SK-N-SH (cell line): ENCODE data around the gene CEP170B. TPM values are rescaled to one million over a fixed set of nuclear protein-coding genes. Genes with fewer than 3 reads are reported as not detected.

Source experiments
- CTCF ChIA-PET: fragments of 300-600, 350-600 bp; formaldehyde crosslinking; extraction: SDS; loops from one replicate; lab custom pipeline; 2021; lab: Yijun Ruan, JAX
- POLR2A ChIA-PET: fragments of 350-600 bp; sonication (Branson Sonifier 250); formaldehyde crosslinking; extraction: SDS; loops from one replicate; lab custom pipeline; 2020; ENCODE audit warnings: antibody characterized with exemption, inconsistent platforms; lab: Yijun Ruan, JAX
- DNase-seq: peaks from one replicate; pipeline ENCODE4 v3.0.0; 2012
- H2AFZ ChIP-seq: fragments of 200-600 bp; sonication (generic); 2 replicates; pipeline ENCODE4 v1.8.1; 2016; ENCODE audit warnings: antibody characterized with exemption, mild to moderate bottlenecking, low read depth
- H3F3A ChIP-seq: fragments of 200-600 bp; sonication (generic); replicated peaks from 2 replicates; pipeline ENCODE3; 2016; ENCODE audit warnings: antibody characterized with exemption, mild to moderate bottlenecking; ENCODE audit not compliant: insufficient read depth
- H3K27ac ChIP-seq, 2 experiments: fragments of 200-500 bp in 1 of 2; fragments of 200-600 bp in 1 of 2; sonication (Bioruptor generic) in 1 of 2; sonication (generic), shearing (Covaris generic) in 1 of 2; 2 replicates each; pipeline versions ENCODE4 v1.5.1 to v1.6.1; 2014 to 2016; ENCODE audit warnings: low read depth in 2 of 2, inconsistent platforms in 1 of 2, low read length in 1 of 2, mild to moderate bottlenecking in 1 of 2, mixed read lengths in 1 of 2
- H3K27me3 ChIP-seq: fragments of 200-600 bp; sonication (generic), shearing (Covaris generic); 2 replicates; pipeline ENCODE4 v1.6.1; 2016; ENCODE audit warnings: mixed run types; ENCODE audit not compliant: insufficient read depth
- H3K36me3 ChIP-seq, 2 experiments: fragments of 200-500 bp in 1 of 2; fragments of 200-600 bp in 1 of 2; sonication (Bioruptor generic) in 1 of 2; sonication (generic) in 1 of 2; replicated peaks in 1 of 2; 2 replicates each; pipeline versions ENCODE3 to v1.5.1; 2014 to 2016; ENCODE audit warnings: low read length in 1 of 2, mild to moderate bottlenecking in 1 of 2; ENCODE audit not compliant: insufficient read depth in 2 of 2, control insufficient read depth in 1 of 2
- H3K4me1 ChIP-seq, 2 experiments: fragments of 200-500 bp in 1 of 2; fragments of 200-600 bp in 1 of 2; sonication (Bioruptor generic) in 1 of 2; sonication (generic), shearing (Covaris generic) in 1 of 2; 2 replicates each; pipeline versions ENCODE4 v1.5.1 to v1.6.1; 2014 to 2016; ENCODE audit warnings: low read depth in 1 of 2, low read length in 1 of 2, mixed run types in 1 of 2; ENCODE audit not compliant: insufficient read depth in 2 of 2, control insufficient read depth in 1 of 2
- H3K4me2 ChIP-seq: fragments of 200-600 bp; sonication (generic), shearing (Covaris generic); 2 replicates; pipeline ENCODE4 v1.6.1; 2017; ENCODE audit warnings: mixed run types
- H3K4me3 ChIP-seq, 2 experiments: fragments of 200-500 bp in 1 of 2; fragments of 200-600 bp in 1 of 2; sonication (Bioruptor generic) in 1 of 2; sonication (generic), shearing (Covaris generic) in 1 of 2; 2 replicates each; pipeline versions ENCODE4 v1.5.1 to v1.8.1; 2014 to 2016; ENCODE audit warnings: low read depth in 2 of 2, inconsistent platforms in 1 of 2, low read length in 1 of 2, mild to moderate bottlenecking in 1 of 2, mixed read lengths in 1 of 2, moderate library complexity in 1 of 2
- H3K79me2 ChIP-seq: fragments of 200-600 bp; sonication (generic); 2 replicates; pipeline ENCODE4 v1.8.1; 2017; ENCODE audit warnings: mild to moderate bottlenecking; ENCODE audit not compliant: insufficient read depth
- H3K9ac ChIP-seq: fragments of 200-600 bp; sonication (generic); 2 replicates; pipeline ENCODE4 v1.6.1; 2017; ENCODE audit warnings: mixed run types
- H3K9me2 ChIP-seq: fragments of 200-600 bp; sonication (generic); 2 replicates; pipeline ENCODE4 v1.6.1; 2017; ENCODE audit warnings: mixed run types
- H3K9me3 ChIP-seq: fragments of 200-600 bp; sonication (generic); 2 replicates; pipeline ENCODE4 v1.6.1; 2017; ENCODE audit warnings: mixed run types, mild to moderate bottlenecking, moderate library complexity
- H4K20me1 ChIP-seq: fragments of 200-600 bp; sonication (generic); 2 replicates; pipeline ENCODE4 v1.6.1; 2017; ENCODE audit warnings: mild to moderate bottlenecking, mixed run types; ENCODE audit not compliant: insufficient read depth
- JUND ChIP-seq: IDR thresholded peaks from 2 replicates; pipeline ENCODE4 v1.4.0; 2012
- MXI1 ChIP-seq: IDR thresholded peaks from 2 replicates; pipeline ENCODE4 v1.6.1; 2012; ENCODE audit warnings: mild to moderate bottlenecking, low read depth, low read length, improper control_type of control experiment
- NFIC ChIP-seq: IDR thresholded peaks from 2 replicates; pipeline ENCODE4 v1.4.0; 2012; ENCODE audit warnings: borderline replicate concordance
- RCOR1 ChIP-seq: fragments of 150-350 bp; IDR thresholded peaks from 2 replicates; pipeline ENCODE4 v1.6.1; 2017; ENCODE audit warnings: antibody characterized with exemption, low read length
- RFX5 ChIP-seq: IDR thresholded peaks from 2 replicates; pipeline ENCODE4 v1.6.1; 2012; ENCODE audit warnings: mild to moderate bottlenecking, improper control_type of control experiment, low read length
- TAF1 ChIP-seq: IDR thresholded peaks from 2 replicates; pipeline ENCODE4 v1.6.1; 2012; ENCODE audit warnings: low read depth, mild to moderate bottlenecking, low read length, moderate library complexity, borderline replicate concordance
- TCF12 ChIP-seq: IDR thresholded peaks from 2 replicates; pipeline ENCODE4 v1.4.0; 2012
- USF1 ChIP-seq: IDR thresholded peaks from 2 replicates; pipeline ENCODE4 v1.4.0; 2012; ENCODE audit warnings: low read depth, borderline replicate concordance
- whole genome bisulfite sequencing: methylation state at CpG from one replicate; pipeline ENCODE4 v1.1.6; 2017; ENCODE audit warnings: low lambda C conversion rate; 5-methylcytosine and 5-hydroxymethylcytosine counted together
- polyA plus RNA-seq, 3 experiments: library from polyadenylated mRNA; depleted of rRNA; stranded (reverse); fragments of >200 nt; gene quantifications; 2 replicates each; pipeline ENCODE4 v1.2.3, GENCODE V29; 2012
- TF ChIP-seq, protein P1 (sequence below): IDR thresholded peaks from 2 replicates; pipeline ENCODE4 v1.4.0; 2012; ENCODE audit warnings: low read depth, borderline replicate concordance

The CEP170B gene
- polyA plus RNA-seq, 1 of the 3 experiments (the other 2 are of a cell fraction), result 11.0 TPM

- TF ChIP-seq RFX5 (no peak), TAF1 (no peak), RCOR1 (no peak)
- TF ChIP-seq, protein P1, sequence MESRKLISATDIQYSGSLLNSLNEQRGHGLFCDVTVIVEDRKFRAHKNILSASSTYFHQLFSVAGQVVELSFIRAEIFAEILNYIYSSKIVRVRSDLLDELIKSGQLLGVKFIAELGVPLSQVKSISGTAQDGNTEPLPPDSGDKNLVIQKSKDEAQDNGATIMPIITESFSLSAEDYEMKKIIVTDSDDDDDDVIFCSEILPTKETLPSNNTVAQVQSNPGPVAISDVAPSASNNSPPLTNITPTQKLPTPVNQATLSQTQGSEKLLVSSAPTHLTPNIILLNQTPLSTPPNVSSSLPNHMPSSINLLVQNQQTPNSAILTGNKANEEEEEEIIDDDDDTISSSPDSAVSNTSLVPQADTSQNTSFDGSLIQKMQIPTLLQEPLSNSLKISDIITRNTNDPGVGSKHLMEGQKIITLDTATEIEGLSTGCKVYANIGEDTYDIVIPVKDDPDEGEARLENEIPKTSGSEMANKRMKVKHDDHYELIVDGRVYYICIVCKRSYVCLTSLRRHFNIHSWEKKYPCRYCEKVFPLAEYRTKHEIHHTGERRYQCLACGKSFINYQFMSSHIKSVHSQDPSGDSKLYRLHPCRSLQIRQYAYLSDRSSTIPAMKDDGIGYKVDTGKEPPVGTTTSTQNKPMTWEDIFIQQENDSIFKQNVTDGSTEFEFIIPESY, result no peak
- TF ChIP-seq, all 33 proteins: peak for 0
These were observed 27.7 kb downstream of the CEP170B start (continued) for GRCh38 chr14:104892531-104893434.

- H3K9me3 ChIP-seq, result no peaks in the 10 kb centered on the region
- no peak for DNase-seq
- H3K9ac ChIP-seq, result no peak overlapping the region
- H2AFZ ChIP-seq, result no peak overlapping the region
- H3K27ac ChIP-seq, result no peak overlapping the region
- WGBS, result 88% methylated on average over 26 of the region's 39 CpGs
- H3K9me2 ChIP-seq, result no peaks in the 10 kb centered on the region
- H3K36me3 ChIP-seq, result no peaks in the 10 kb centered on the region
- H3K79me2 ChIP-seq, result no peaks in the 10 kb centered on the region
- no peak overlapping the region for H3K4me3 ChIP-seq
- H3K27me3 ChIP-seq, result no peaks in the 10 kb centered on the region
- POLR2A ChIA-PET, result interaction anchor here (1.6 kb wide), 1 partner anchor 15 kb away, joined by 3 read pairs; no protein-coding TSS in a partner anchor
- CTCF ChIA-PET, result interaction anchor here (1.1 to 6.7 kb wide), 6 partner anchors 10 to 154 kb away, joined by 3 to 51 read pairs (median 6); no protein-coding TSS in a partner anchor
- H3K4me1 ChIP-seq, result peaks cover 0 to 6% of the 10 kb centered on the region in 2 experiments; a peak in 1 of 4 replicates
- TF ChIP-seq JUND (no peak), TCF12 (no peak), NFIC (no peak), USF1 (no peak), MXI1 (no peak)
- H3F3A ChIP-seq, result no peaks in the 10 kb centered on the region
- no peaks in the 10 kb centered on the region for H4K20me1 ChIP-seq
- no peak overlapping the region for H3K4me2 ChIP-seq
These were observed 28.6 kb downstream of the CEP170B start for GRCh38 chr14:104893435-104894207.
